Transverse colon (tissue), 3 donors: ENCODE data around the gene TMEM255B.

Experiments used
- EP300 ChIP-seq: sonication (generic); formaldehyde crosslinking; IDR thresholded peaks from one replicate; pipeline ENCODE4 v1.6.1; 2017; ENCODE audit warnings: antibody characterized with exemption, low read depth
- POLR2A ChIP-seq: fragments of 450-650 bp; IDR thresholded peaks from one replicate; pipeline ENCODE4 v1.6.1; 2016; ENCODE audit warnings: antibody characterized with exemption, mild to moderate bottlenecking, moderate library complexity
- TF ChIP-seq, protein P1 (sequence below), 5 experiments: fragments of 200-600 bp in 3 of 5; fragments of 450-650 bp in 2 of 5; sonication (generic) in 3 of 5; IDR thresholded peaks; 1 replicate in 2 of 5; 2 replicates in 3 of 5; pipeline ENCODE4 v1.5.1; 2016 to 2017; ENCODE audit warnings: antibody characterized with exemption in 5 of 5, inconsistent platforms in 3 of 5, mild to moderate bottlenecking in 2 of 5, moderate library complexity in 1 of 5

DNA sequence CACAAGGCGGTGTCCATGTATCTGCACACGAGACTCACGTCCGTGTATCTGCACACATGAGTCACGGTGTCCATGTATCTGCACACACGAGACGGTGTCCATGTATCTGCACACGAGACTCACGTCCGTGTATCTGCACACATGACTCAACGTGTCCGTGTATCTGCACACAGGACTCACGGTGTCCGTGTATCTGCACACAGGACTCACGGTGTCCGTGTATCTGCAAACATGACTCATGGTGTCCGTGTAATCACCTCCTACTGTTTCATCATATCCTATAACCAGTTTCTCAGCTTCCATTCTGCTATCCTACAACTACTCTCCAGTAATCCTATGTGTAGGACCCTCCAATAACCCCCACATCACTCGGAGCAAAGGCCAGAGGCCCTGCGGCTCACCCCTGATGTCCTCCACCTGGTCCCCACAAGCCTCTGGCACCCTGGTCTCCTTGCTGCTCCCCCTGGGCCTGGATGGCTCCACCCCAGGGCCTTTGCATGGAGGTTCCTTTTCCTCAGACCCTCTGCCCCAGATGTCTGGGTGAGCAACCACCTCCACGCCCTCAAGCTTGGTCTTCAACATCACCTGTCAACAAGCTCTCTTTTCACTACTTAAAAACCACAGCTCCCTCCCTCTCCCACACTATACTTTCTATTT, 2.5 kb upstream of the TMEM255B start:
- TF ChIP-seq, protein P1, sequence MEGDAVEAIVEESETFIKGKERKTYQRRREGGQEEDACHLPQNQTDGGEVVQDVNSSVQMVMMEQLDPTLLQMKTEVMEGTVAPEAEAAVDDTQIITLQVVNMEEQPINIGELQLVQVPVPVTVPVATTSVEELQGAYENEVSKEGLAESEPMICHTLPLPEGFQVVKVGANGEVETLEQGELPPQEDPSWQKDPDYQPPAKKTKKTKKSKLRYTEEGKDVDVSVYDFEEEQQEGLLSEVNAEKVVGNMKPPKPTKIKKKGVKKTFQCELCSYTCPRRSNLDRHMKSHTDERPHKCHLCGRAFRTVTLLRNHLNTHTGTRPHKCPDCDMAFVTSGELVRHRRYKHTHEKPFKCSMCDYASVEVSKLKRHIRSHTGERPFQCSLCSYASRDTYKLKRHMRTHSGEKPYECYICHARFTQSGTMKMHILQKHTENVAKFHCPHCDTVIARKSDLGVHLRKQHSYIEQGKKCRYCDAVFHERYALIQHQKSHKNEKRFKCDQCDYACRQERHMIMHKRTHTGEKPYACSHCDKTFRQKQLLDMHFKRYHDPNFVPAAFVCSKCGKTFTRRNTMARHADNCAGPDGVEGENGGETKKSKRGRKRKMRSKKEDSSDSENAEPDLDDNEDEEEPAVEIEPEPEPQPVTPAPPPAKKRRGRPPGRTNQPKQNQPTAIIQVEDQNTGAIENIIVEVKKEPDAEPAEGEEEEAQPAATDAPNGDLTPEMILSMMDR (IDR thresholded peaks at IDR 0.05), result no peak
- TF ChIP-seq POLR2A (no peak), EP300 (no peak)
